ENCODE measurements around the gene KCTD20. TPM values are rescaled to one million over a fixed set of nuclear protein-coding genes. Genes with fewer than 3 reads are reported as not detected.
"Not testable (repeated sequence)": the region's sequence is repeated elsewhere in the genome, so short reads cannot be mapped to it uniquely, and the experiment has no call there.

Gene KCTD20
- total and polyA plus RNA-seq, 4 donors, result 25.8 to 70.6 (median 43.0) TPM

DNA sequence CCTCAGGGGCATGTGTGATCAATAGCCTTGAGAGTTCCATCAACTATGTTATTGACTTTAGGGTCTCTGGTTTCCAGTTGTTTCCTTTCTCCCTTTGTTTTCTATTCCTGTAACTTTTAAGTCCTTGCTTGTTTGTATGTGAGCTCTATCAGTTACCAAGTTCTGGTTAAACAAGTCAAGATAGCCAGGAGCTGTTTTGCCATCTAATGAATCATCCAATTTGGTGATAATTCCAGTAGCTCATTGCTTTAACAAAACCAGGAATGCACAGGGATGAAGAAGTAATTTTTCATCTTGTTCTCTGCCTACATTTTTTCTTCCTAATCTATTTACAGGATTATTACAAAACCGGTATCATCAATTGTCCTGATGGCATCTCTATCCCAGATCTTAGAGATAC, 36.5 kb downstream of the KCTD20 start:
- Histone ChIP-seq H3K36me3 (ENCODE audit: control insufficient read depth in 1 of 2, insufficient read depth in 2 of 2, low read length in 1 of 2) (peaks cover 0 to 6% of the 10 kb centered on the region in 2 donors), H3K27ac (ENCODE audit: low read depth in 1 of 2, low read length in 2 of 2) (no peak overlapping the region), H3K4me3 (ENCODE audit: low read length in 2 of 2) (no peak overlapping the region), H3K27me3 (ENCODE audit: control insufficient read depth in 1 of 2, insufficient read depth in 2 of 2, low read length in 1 of 2) (no peaks in the 10 kb centered on the region), H3K9me3 (ENCODE audit: control insufficient read depth, low read length) (no peaks in the 10 kb centered on the region), H3K4me1 (ENCODE audit: control insufficient read depth in 1 of 2, insufficient read depth in 2 of 2, low read length in 2 of 2) (peaks cover 0 to 1% of the 10 kb centered on the region in 2 donors)
- DNase-seq (no peak), ATAC-seq (ENCODE audit: low FRiP score) (no peak)
- WGBS, 2 donors, result 95 to 100% methylated on average over 1 of the region's 1 CpG
- intact Hi-C loops (cut with DNase I), result no loop called here

DNA sequence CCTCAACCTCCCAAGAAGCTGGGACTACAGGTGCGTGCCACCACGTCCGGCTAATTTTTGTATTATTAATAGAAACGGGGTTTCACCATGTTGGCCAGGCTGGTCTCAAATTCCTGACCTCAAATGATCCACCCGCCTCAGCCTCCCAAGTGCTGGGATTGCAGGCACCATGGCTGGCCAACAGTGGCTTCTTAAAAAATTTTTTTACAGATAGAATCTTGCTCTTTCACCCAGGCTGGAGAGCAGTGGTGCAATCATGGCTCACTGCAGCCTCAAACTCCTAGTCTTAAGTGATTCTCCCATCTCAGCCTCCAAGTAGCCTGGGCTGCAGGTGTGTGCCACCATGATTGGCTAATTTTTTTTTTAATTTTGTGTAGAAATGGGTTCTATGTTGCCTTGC, 40.5 kb downstream of the KCTD20 start:
- H3K36me3 ChIP-seq (ENCODE audit: control insufficient read depth in 1 of 2, insufficient read depth in 2 of 2, low read length in 1 of 2), result peaks cover 3 to 11% of the 10 kb centered on the region in 2 donors
- 91 to 93% methylated on average over 5 of the region's 5 CpGs for WGBS, 2 donors
- H3K4me3 ChIP-seq (ENCODE audit: low read length in 2 of 2); intact Hi-C loops (cut with DNase I); H3K9me3 ChIP-seq (ENCODE audit: control insufficient read depth, low read length); H3K27me3 ChIP-seq (ENCODE audit: control insufficient read depth in 1 of 2, insufficient read depth in 2 of 2, low read length in 1 of 2); H3K4me1 ChIP-seq (ENCODE audit: control insufficient read depth in 1 of 2, insufficient read depth in 2 of 2, low read length in 2 of 2); ATAC-seq (ENCODE audit: low FRiP score); DNase-seq; H3K27ac ChIP-seq (ENCODE audit: low read depth in 1 of 2, low read length in 2 of 2): not testable (repeated sequence)

DNA sequence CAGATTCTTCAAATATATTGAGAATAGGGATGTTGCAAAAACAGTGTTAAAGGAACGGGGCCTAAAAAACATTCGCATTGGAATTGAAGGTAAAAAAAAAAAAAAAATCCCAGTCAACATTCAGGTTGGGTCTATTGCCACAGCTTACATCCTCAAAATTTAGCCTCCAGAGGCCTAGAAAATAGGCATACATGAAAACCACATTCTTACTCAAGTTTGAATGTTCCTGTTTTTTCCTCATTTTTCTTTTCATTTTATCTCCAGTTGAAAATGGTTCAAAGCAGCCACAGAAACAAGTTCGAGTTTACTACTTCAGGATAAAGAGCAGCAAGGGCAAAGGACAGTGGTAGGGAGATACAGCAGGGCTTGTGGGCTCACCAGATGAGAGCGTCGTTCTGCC, 41.9 kb downstream of the KCTD20 start:
- Histone ChIP-seq H3K36me3 (ENCODE audit: control insufficient read depth in 1 of 2, insufficient read depth in 2 of 2, low read length in 1 of 2) (peaks cover 3 to 11% of the 10 kb centered on the region in 2 donors), H3K9me3 (ENCODE audit: control insufficient read depth, low read length) (no peaks in the 10 kb centered on the region), H3K27me3 (ENCODE audit: control insufficient read depth in 1 of 2, insufficient read depth in 2 of 2, low read length in 1 of 2) (no peaks in the 10 kb centered on the region), H3K4me3 (ENCODE audit: low read length in 2 of 2) (no peak overlapping the region), H3K27ac (ENCODE audit: low read depth in 1 of 2, low read length in 2 of 2) (no peak overlapping the region), H3K4me1 (ENCODE audit: control insufficient read depth in 1 of 2, insufficient read depth in 2 of 2, low read length in 2 of 2) (no peaks in the 10 kb centered on the region)
- no peak for DNase-seq
- ATAC-seq (ENCODE audit: low FRiP score), result no peak
- intact Hi-C loops (cut with DNase I), result no loop called here
- WGBS, 2 donors, result 84 to 91% methylated on average over 5 of the region's 5 CpGs

DNA sequence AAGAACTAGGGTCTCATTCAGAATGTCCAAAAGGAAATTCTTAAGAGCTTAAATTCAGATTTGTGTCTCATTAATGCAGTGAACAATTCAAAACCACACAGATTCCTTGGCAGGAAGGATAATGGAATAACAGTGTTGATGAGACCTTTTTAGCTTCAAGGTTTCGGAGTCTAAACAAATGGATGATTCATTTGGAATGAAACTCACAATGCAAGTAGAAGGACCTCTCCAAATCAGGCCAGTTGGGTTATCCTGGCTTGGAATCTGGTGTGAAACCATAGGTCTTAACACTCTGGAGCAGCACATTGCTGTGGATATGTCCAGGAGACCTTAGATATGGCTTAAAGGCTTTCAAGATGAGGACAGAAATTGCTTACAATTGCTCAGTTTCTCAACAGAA, 44.9 kb downstream of the KCTD20 start:
- 96 to 97% methylated on average over 1 of the region's 1 CpG for WGBS, 2 donors

DNA sequence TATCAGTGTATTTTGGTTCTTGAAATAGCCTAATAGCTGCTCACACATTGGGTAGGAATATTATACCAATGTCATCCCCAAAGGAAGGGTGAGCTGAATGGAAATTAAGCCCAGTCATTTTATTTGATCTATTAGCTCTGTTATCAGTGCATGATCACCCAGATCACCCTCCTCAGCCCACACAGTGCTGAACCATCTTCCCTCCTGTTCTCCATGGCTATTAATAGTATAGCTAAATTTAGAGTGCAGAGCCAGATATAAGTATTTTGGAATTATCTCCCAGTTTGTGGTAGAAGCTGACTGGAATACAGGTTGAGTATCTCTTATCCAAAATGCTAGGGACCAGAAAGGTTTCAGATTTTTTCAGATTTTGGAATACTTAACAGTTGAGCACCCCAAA, 45.4 kb downstream of the KCTD20 start:
- H3K4me1 ChIP-seq (ENCODE audit: control insufficient read depth in 1 of 2, insufficient read depth in 2 of 2, low read length in 2 of 2), result no peaks in the 10 kb centered on the region
- peaks cover 3 to 5% of the 10 kb centered on the region in 2 donors for H3K36me3 ChIP-seq (ENCODE audit: control insufficient read depth in 1 of 2, insufficient read depth in 2 of 2, low read length in 1 of 2)
- DNase-seq (no peak), ATAC-seq (ENCODE audit: low FRiP score) (no peak)
- no peaks in the 10 kb centered on the region for H3K9me3 ChIP-seq (ENCODE audit: control insufficient read depth, low read length)
- no peaks in the 10 kb centered on the region for H3K27me3 ChIP-seq (ENCODE audit: control insufficient read depth in 1 of 2, insufficient read depth in 2 of 2, low read length in 1 of 2)
- H3K27ac ChIP-seq (ENCODE audit: low read depth in 1 of 2, low read length in 2 of 2), result no peak overlapping the region
- H3K4me3 ChIP-seq (ENCODE audit: low read length in 2 of 2), result no peak overlapping the region
- intact Hi-C loops (cut with DNase I), result no loop called here

More for the DNA sequence above, 44.9 kb downstream of the KCTD20 start:
- Histone ChIP-seq H3K36me3 (ENCODE audit: control insufficient read depth in 1 of 2, insufficient read depth in 2 of 2, low read length in 1 of 2) (peaks cover 3 to 5% of the 10 kb centered on the region in 2 donors), H3K9me3 (ENCODE audit: control insufficient read depth, low read length) (no peaks in the 10 kb centered on the region), H3K4me1 (ENCODE audit: control insufficient read depth in 1 of 2, insufficient read depth in 2 of 2, low read length in 2 of 2) (no peaks in the 10 kb centered on the region), H3K4me3 (ENCODE audit: low read length in 2 of 2) (no peak overlapping the region), H3K27me3 (ENCODE audit: control insufficient read depth in 1 of 2, insufficient read depth in 2 of 2, low read length in 1 of 2) (no peaks in the 10 kb centered on the region), H3K27ac (ENCODE audit: low read depth in 1 of 2, low read length in 2 of 2) (no peak overlapping the region)
- intact Hi-C loops (cut with DNase I), result no loop called here
- ATAC-seq (ENCODE audit: low FRiP score) (no peak), DNase-seq (no peak)

DNA sequence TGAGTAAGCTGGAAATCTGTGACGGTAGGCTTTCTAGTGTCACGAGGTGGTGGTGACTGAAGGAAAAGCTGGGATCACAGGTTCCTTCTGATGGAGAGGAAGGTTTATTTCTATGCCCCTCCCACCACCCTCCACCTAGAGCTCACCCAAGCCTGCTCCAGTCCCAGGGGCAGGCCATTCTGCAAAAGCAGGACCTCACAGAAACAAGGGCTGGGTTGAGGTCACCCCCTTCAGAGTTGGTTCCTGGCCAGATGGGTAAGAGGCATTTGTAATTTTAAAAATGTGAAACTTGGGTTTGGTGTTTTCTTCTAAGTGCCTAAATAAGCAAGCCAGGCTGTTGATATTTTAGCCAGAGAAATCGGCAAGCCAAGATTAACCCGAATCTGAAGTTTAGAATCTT, 46.6 kb downstream of the KCTD20 start:
- no peaks in the 10 kb centered on the region for H3K27me3 ChIP-seq (ENCODE audit: control insufficient read depth in 1 of 2, insufficient read depth in 2 of 2, low read length in 1 of 2)
- no peak overlapping the region for H3K4me3 ChIP-seq (ENCODE audit: low read length in 2 of 2)
- H3K27ac ChIP-seq (ENCODE audit: low read depth in 1 of 2, low read length in 2 of 2), result no peak overlapping the region
- 38 to 39% methylated on average over 4 of the region's 4 CpGs for WGBS, 2 donors
- H3K4me1 ChIP-seq (ENCODE audit: control insufficient read depth in 1 of 2, insufficient read depth in 2 of 2, low read length in 2 of 2), result no peaks in the 10 kb centered on the region
- no peaks in the 10 kb centered on the region for H3K9me3 ChIP-seq (ENCODE audit: control insufficient read depth, low read length)
- ATAC-seq (ENCODE audit: low FRiP score) (no peak), DNase-seq (no peak)
- H3K36me3 ChIP-seq (ENCODE audit: control insufficient read depth in 1 of 2, insufficient read depth in 2 of 2, low read length in 1 of 2), result peaks cover 3 to 5% of the 10 kb centered on the region in 2 donors
- intact Hi-C loops (cut with DNase I), result no loop called here

DNA sequence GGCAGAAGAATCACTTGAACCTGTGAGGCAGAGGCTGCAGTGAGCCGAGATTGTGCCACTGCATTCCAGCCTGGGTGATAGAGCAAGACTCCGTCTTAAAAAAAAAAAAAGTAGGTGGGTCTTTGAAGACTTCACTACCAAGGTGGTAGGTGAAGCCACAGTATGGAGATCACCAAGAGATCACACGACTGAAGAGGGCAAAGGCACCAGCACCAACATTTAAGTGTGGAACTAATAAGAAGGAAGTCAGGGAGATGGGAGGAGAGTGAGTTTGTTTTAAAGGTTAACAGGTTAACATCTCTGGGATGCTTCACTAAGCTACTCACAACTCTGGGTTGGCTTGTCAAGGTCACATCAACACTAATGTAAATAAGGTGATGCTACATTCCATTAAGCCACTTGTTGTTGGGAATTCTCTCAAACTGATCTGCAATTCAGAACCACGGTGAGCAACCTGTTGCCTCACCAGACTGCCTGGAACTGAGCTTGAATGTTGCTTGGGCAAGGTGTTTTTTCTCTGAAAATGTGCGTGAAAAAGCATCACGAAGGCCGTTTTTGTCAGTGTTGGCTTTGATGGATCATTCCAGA, 48.7 kb downstream of the KCTD20 start:
- 85 to 87% methylated on average over 7 of the region's 7 CpGs for WGBS, 2 donors
- H3K4me3 ChIP-seq (ENCODE audit: low read length in 2 of 2), result no peak overlapping the region
- H3K4me1 ChIP-seq (ENCODE audit: control insufficient read depth in 1 of 2, insufficient read depth in 2 of 2, low read length in 2 of 2), result no peaks in the 10 kb centered on the region
- no peaks in the 10 kb centered on the region for H3K9me3 ChIP-seq (ENCODE audit: control insufficient read depth, low read length)
- H3K36me3 ChIP-seq (ENCODE audit: control insufficient read depth in 1 of 2, insufficient read depth in 2 of 2, low read length in 1 of 2), result peaks cover 0 to 3% of the 10 kb centered on the region in 2 donors
- no peak for ATAC-seq (ENCODE audit: low FRiP score)
- H3K27ac ChIP-seq (ENCODE audit: low read depth in 1 of 2, low read length in 2 of 2), result no peak overlapping the region
- no peak for DNase-seq
- intact Hi-C loops (cut with DNase I), result no loop called here
- no peaks in the 10 kb centered on the region for H3K27me3 ChIP-seq (ENCODE audit: control insufficient read depth in 1 of 2, insufficient read depth in 2 of 2, low read length in 1 of 2)

DNA sequence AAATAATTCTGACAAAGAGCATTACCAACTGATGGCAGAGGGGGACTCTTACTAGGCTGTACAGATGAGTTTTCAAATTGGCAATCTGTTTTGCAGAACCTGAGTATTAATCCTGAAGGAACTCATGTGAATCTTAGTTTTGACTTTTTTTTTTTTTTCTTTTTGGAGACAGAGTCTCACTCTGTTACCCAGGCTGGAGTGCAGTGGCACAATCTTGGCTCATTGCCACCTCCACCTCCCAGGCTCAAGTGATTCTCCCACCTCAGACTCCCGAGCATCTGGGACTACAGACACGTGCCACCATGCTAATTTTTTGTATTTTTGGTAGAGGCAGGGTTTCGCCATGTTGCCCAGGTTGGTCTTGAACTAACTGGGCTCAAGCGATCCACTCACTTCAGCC, 49.3 kb downstream of the KCTD20 start:
- 74 to 75% methylated on average over 4 of the region's 4 CpGs for WGBS, 2 donors
- Histone ChIP-seq H3K4me3 (ENCODE audit: low read length in 2 of 2) (no peak overlapping the region), H3K9me3 (ENCODE audit: control insufficient read depth, low read length) (no peaks in the 10 kb centered on the region), H3K36me3 (ENCODE audit: control insufficient read depth in 1 of 2, insufficient read depth in 2 of 2, low read length in 1 of 2) (peaks cover 0 to 2% of the 10 kb centered on the region in 2 donors), H3K4me1 (ENCODE audit: control insufficient read depth in 1 of 2, insufficient read depth in 2 of 2, low read length in 2 of 2) (no peaks in the 10 kb centered on the region), H3K27ac (ENCODE audit: low read depth in 1 of 2, low read length in 2 of 2) (no peak overlapping the region), H3K27me3 (ENCODE audit: control insufficient read depth in 1 of 2, insufficient read depth in 2 of 2, low read length in 1 of 2) (no peaks in the 10 kb centered on the region)
- intact Hi-C loops (cut with DNase I), result no loop called here
- DNase-seq (no peak), ATAC-seq (ENCODE audit: low FRiP score) (no peak)

DNA sequence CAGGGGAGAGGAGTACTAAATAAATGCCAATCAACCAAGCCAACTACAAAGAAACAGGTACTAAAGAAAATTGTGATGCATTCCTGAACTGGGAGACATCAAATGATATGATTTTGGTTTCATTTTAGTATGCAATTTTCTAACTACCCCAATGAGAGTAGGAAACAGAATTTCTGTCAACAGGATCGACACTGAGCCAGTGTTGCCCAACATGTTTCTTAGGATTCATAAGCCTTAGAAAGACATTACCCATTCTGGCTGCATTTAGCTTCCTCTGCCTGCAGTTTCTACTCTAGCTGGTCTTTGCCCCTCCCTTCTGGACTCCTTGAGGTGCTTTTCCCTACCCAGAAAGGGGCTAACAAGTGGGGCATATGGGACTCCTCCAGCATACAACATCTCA, 49.8 kb downstream of the KCTD20 start:
- H3K9me3 ChIP-seq (ENCODE audit: control insufficient read depth, low read length), result no peaks in the 10 kb centered on the region
- no peaks in the 10 kb centered on the region for H3K27me3 ChIP-seq (ENCODE audit: control insufficient read depth in 1 of 2, insufficient read depth in 2 of 2, low read length in 1 of 2)
- no peak overlapping the region for H3K4me3 ChIP-seq (ENCODE audit: low read length in 2 of 2)
- intact Hi-C loops (cut with DNase I), result no loop called here
- ATAC-seq (ENCODE audit: low FRiP score) (no peak), DNase-seq (no peak)
- peaks cover 0 to 2% of the 10 kb centered on the region in 2 donors for H3K36me3 ChIP-seq (ENCODE audit: control insufficient read depth in 1 of 2, insufficient read depth in 2 of 2, low read length in 1 of 2)
- H3K4me1 ChIP-seq (ENCODE audit: control insufficient read depth in 1 of 2, insufficient read depth in 2 of 2, low read length in 2 of 2), result no peaks in the 10 kb centered on the region
- 89 to 94% methylated on average over 1 of the region's 1 CpG for WGBS, 2 donors
- no peak overlapping the region for H3K27ac ChIP-seq (ENCODE audit: low read depth in 1 of 2, low read length in 2 of 2)

All from aorta (tissue), 5 donors.